HEK293T (cell line): ENCODE data around the gene ZDHHC4.

Experiments
- CTCF ChIA-PET: fragments of 350-600 bp; formaldehyde crosslinking; extraction: SDS; loops from one replicate; lab custom pipeline; 2021; ENCODE audit warnings: antibody characterized with exemption, inconsistent platforms; lab: Yijun Ruan, JAX
- POLR2A ChIA-PET: fragments of 350-600 bp; formaldehyde crosslinking; extraction: SDS; loops from one replicate; lab custom pipeline; 2020; ENCODE audit warnings: antibody characterized with exemption, inconsistent platforms; lab: Yijun Ruan, JAX
- DNase-seq: peaks from one replicate; pipeline ENCODE4 v3.0.0; 2012; ENCODE audit warnings: mixed read lengths; ENCODE audit errors: extremely low spot score
- ARNT ChIP-seq: fragments of 450-650 bp; IDR thresholded peaks from 2 replicates; pipeline ENCODE4 v1.6.1; 2017; ENCODE audit warnings: mild to moderate bottlenecking
- BHLHE40 ChIP-seq: fragments of 450-650 bp; IDR thresholded peaks from 2 replicates; pipeline ENCODE4 v1.6.1; 2016; ENCODE audit warnings: mild to moderate bottlenecking, moderate library complexity, borderline replicate concordance
- CTBP1 ChIP-seq: fragments of 450-650 bp; IDR thresholded peaks from 2 replicates; pipeline ENCODE4 v1.6.1; 2016; ENCODE audit warnings: borderline replicate concordance
- ELF4 ChIP-seq: fragments of 450-650 bp; IDR thresholded peaks from 2 replicates; pipeline ENCODE4 v1.6.1; 2017; ENCODE audit warnings: antibody characterized with exemption
- FOXA1 ChIP-seq: fragments of 450-650 bp; IDR thresholded peaks from 2 replicates; pipeline ENCODE4 v1.6.1; 2016; ENCODE audit warnings: mild to moderate bottlenecking
- FOXK2 ChIP-seq: fragments of 450-650 bp; IDR thresholded peaks from 2 replicates; pipeline ENCODE4 v1.6.1; 2016; ENCODE audit warnings: mild to moderate bottlenecking
- FOXM1 ChIP-seq: fragments of 450-650 bp; IDR thresholded peaks from 2 replicates; pipeline ENCODE4 v1.6.1; 2017; ENCODE audit warnings: mild to moderate bottlenecking, borderline replicate concordance
- HDGF ChIP-seq: fragments of 450-650 bp; IDR thresholded peaks from 2 replicates; pipeline ENCODE4 v1.6.1; 2017; ENCODE audit warnings: antibody characterized with exemption, borderline replicate concordance
- L3MBTL2 ChIP-seq: fragments of 450-650 bp; conservative IDR thresholded peaks from 2 replicates; pipeline ENCODE4 v1.6.1; 2016; ENCODE audit warnings: mild to moderate bottlenecking
- LEF1 ChIP-seq: fragments of 450-650 bp; IDR thresholded peaks from 2 replicates; pipeline ENCODE4 v1.6.1; 2017; ENCODE audit warnings: mild to moderate bottlenecking, borderline replicate concordance
- NFRKB ChIP-seq: fragments of 450-650 bp; IDR thresholded peaks from 2 replicates; pipeline ENCODE4 v1.6.1; 2016; ENCODE audit warnings: mild to moderate bottlenecking, moderate library complexity
- SP1 ChIP-seq: fragments of 450-650 bp; IDR thresholded peaks from 2 replicates; pipeline ENCODE4 v1.6.1; 2017
- SUZ12 ChIP-seq: fragments of 450-650 bp; IDR thresholded peaks from 2 replicates; pipeline ENCODE4 v1.6.1; 2016; ENCODE audit warnings: mild to moderate bottlenecking
- TARDBP ChIP-seq: fragments of 450-650 bp; IDR thresholded peaks from 2 replicates; pipeline ENCODE4 v1.6.1; 2016
- ZNF384 ChIP-seq: fragments of 450-650 bp; IDR thresholded peaks from 2 replicates; pipeline ENCODE4 v1.6.1; 2016
- TF ChIP-seq, protein P1 (sequence below): fragments of 450-650 bp; IDR thresholded peaks from 2 replicates; pipeline ENCODE4 v1.6.1; 2016

Gene ZDHHC4

DNA sequence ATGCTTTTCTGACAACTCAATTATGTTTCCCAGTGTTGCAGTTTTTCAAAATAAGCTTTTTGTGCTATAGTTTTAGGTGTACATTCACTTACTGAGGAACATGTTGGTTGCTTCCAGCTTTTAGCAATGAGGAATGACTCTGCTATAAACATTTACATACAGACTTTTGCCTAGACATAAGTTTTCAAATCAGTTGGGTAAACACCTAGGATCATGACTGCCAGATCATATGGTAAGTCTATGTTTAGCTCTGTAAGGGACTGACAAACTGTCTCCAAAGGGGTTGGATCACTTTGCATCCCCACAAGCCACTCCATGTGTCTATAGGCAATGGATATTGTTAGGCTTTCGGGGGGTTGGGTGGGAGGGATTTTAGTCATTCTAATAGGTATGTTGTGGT, 15.1 kb upstream of the ZDHHC4 start:
- ChIA-PET POLR2A (no interaction called here), CTCF (interaction anchor here (0.6 to 0.9 kb wide), 2 partner anchors 14 to 16 kb away, joined by 3 to 6 read pairs; no protein-coding TSS in a partner anchor)
- TF ChIP-seq NFRKB (no peak), SUZ12 (no peak), HDGF (no peak), BHLHE40 (no peak), ARNT (no peak), ELF4 (no peak)
- TF ChIP-seq, protein P1, sequence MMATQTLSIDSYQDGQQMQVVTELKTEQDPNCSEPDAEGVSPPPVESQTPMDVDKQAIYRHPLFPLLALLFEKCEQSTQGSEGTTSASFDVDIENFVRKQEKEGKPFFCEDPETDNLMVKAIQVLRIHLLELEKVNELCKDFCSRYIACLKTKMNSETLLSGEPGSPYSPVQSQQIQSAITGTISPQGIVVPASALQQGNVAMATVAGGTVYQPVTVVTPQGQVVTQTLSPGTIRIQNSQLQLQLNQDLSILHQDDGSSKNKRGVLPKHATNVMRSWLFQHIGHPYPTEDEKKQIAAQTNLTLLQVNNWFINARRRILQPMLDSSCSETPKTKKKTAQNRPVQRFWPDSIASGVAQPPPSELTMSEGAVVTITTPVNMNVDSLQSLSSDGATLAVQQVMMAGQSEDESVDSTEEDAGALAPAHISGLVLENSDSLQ: no peak
- DNase-seq: no peak

DNA sequence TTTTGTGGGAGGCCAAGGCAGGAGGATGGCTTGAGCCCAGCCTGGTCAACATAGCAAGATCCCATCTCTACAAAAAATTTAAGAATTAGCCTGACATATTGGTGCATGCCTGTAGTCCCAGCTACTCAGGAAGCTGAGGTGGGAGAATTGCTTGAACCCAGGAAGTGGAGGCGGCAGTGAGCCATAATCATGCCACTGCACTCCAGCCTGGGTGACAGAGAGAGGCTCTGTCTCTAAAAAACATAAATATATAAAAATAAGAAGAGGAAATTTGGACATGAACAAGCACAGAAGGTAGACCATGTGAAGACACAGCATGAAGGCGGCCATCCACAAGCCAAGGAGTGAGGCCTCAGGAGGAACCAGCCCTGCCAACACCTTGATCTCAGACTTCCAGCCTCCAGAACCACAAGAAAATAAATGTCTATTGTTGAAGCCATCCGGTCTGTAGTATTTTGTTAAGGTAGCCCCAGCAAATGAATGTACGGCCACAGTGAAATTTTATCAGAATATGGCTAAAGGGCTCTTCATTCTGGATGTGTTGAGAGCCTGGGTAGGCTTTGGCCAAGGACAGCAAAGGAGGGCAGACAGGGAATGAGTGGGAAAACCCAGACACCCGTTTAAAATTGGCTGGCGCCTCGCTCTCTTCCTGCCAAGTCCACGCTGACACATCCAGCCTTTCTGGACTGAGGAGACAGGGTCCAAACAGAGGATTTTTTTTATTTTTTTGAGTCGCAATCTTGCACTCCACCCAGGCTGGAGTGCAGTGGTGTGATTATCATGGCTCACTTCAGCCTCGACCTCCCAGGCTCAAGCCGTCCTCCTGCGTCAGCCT, 13.1 kb upstream of the ZDHHC4 start:
- no peak for DNase-seq
- ChIA-PET POLR2A (no interaction called here), CTCF (no interaction called here)
- TF ChIP-seq ELF4: no peak
- TF ChIP-seq SP1: no peak
- TF ChIP-seq HDGF: no peak
- no peak for TF ChIP-seq FOXM1
- no peak for TF ChIP-seq TARDBP
- TF ChIP-seq SUZ12: no peak
- TF ChIP-seq LEF1: no peak
- no peak for TF ChIP-seq L3MBTL2
- no peak for TF ChIP-seq FOXK2
- no peak for TF ChIP-seq ZNF384
- no peak for TF ChIP-seq NFRKB
- no peak for TF ChIP-seq ARNT

DNA sequence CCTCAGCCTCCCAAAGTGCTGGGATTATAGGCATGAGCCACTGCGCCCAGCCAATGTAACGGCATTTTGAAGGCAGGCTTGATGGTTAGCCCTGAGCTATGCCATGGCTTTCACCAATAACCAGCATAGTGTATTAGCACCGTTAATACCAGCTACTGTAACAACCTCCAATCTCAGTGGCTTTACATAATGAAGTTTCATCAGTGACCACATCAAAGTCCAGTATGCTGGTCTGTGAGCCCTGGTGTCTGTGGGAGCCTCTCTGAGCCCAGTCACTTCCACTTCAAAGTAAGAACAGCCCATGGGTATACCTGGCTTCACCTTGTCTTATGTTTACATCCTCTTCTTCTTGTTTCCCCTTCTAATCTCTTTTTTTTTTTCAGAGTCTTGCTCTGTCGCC, 11.6 kb upstream of the ZDHHC4 start:
- POLR2A ChIA-PET: no interaction called here

DNA sequence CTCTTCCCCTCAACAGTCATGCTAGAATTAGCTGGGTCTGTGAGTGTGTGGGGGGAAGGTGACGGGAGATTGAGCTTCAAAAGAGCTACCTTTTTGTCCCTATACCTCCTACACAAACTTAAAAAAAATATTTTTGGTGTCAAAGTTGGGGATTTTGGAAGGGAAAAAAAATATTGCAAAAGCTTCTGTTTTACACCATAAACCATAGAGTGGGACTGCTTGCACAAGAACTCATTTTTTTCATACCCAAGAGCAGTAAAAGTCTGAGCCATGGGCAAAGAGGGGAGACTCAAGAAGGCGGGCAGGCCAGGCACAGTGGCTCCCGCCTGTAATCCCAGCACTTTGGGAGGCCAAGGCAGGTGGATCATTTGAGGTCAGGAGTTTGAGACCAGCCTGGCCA, 9.4 kb upstream of the ZDHHC4 start:
- no peak for TF ChIP-seq SP1
- TF ChIP-seq ARNT: no peak
- no peak for TF ChIP-seq NFRKB
- TF ChIP-seq TARDBP: no peak
- TF ChIP-seq FOXA1: no peak
- TF ChIP-seq CTBP1: no peak
- no peak for TF ChIP-seq BHLHE40
- no peak for TF ChIP-seq ELF4
- TF ChIP-seq L3MBTL2: no peak
- TF ChIP-seq HDGF: no peak
- no peak for TF ChIP-seq FOXK2
- TF ChIP-seq, protein P1: no peak
- TF ChIP-seq FOXM1: no peak
- TF ChIP-seq ZNF384: no peak
- TF ChIP-seq SUZ12: no peak
- TF ChIP-seq LEF1: no peak
- DNase-seq: no peak
- POLR2A ChIA-PET: interaction anchor here (1.2 kb wide), 1 partner anchor 9 kb away, joined by 3 read pairs; the partner anchor contains the start of gene ZDHHC4
- CTCF ChIA-PET: no interaction called here

More for the DNA sequence above, 11.6 kb upstream of the ZDHHC4 start:
- TF ChIP-seq HDGF: no peak
- TF ChIP-seq FOXM1: no peak
- no peak for TF ChIP-seq SUZ12
- TF ChIP-seq FOXK2: no peak
- no peak for TF ChIP-seq ELF4
- TF ChIP-seq ZNF384: no peak
- TF ChIP-seq FOXA1: no peak
- TF ChIP-seq SP1: no peak
- no peak for TF ChIP-seq CTBP1
- TF ChIP-seq ARNT: no peak
- no peak for TF ChIP-seq L3MBTL2
- TF ChIP-seq LEF1: no peak
- TF ChIP-seq TARDBP: no peak
- TF ChIP-seq BHLHE40: no peak
- TF ChIP-seq, protein P1: no peak
- no peak for TF ChIP-seq NFRKB
- no peak for DNase-seq
- CTCF ChIA-PET: no interaction called here

DNA sequence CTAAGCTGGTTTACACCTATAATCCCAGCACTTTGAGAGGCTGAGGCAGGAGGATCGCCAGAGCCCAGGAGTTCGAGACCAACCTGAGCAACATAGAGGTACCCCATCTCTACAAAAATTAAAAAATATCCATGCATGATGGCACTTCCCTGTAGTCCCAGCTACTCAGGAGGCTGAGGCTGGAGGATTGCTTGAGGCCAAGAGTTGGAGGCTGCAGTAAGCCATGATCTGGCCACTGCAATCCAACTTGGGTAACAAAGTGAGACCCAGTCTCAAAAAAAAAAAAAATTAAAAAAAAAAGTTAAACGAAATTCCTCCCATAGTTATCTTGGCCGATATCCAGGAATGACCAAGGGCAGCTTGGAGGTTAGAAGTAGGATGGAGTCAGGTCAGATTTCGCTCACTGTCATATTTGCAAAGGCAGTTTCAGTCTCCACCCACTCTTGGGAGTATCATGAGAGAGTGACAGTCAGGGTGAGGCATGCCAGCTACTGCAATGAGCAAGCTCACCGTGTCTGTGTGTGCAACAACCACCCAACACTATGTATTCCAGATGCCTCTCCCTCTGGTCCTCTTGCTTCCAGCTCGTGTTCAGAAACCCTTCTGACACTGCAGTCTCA, 6.0 kb upstream of the ZDHHC4 start:
- no peak for DNase-seq
- ChIA-PET POLR2A (no interaction called here), CTCF (interaction anchor here (1.3 kb wide), 1 partner anchor 12 kb away, joined by 9 read pairs; no protein-coding TSS in a partner anchor)
- TF ChIP-seq SP1: no peak
- no peak for TF ChIP-seq TARDBP
- TF ChIP-seq FOXA1: no peak
- no peak for TF ChIP-seq SUZ12
- TF ChIP-seq HDGF: no peak
